PFSK-1 (cell line): Measurements from ENCODE around the gene SND1.

Source experiments
- FOXP2 ChIP-seq: optimal IDR thresholded peaks from 2 replicates; pipeline ENCODE3; 2011; ENCODE audit warnings: borderline replicate concordance, control low read depth, inconsistent platforms; ENCODE audit not compliant: insufficient read depth; ENCODE audit errors: extremely low read length, extremely low read depth
- POLR2AphosphoS5 ChIP-seq: IDR thresholded peaks from 2 replicates; pipeline ENCODE4 v1.6.1; 2012; ENCODE audit warnings: low read depth, mild to moderate bottlenecking, control low read depth, low read length, moderate library complexity
- REST ChIP-seq, 2 experiments: IDR thresholded peaks; 2 replicates each; pipeline versions ENCODE4 v1.6.1 to v1.8.0; 2011 to 2012; ENCODE audit warnings: low read depth in 2 of 2, low read length in 2 of 2, control low read depth in 1 of 2, inconsistent platforms in 1 of 2, mild to moderate bottlenecking in 1 of 2, moderate library complexity in 1 of 2; ENCODE audit not compliant: insufficient read depth in 1 of 2
- SIN3A ChIP-seq: IDR thresholded peaks from 2 replicates; pipeline ENCODE4 v1.6.1; 2012; ENCODE audit warnings: mild to moderate bottlenecking, low read length, moderate library complexity, borderline replicate concordance; ENCODE audit not compliant: insufficient read depth
- TAF1 ChIP-seq: IDR thresholded peaks from 2 replicates; pipeline ENCODE4 v1.6.1; 2012; ENCODE audit warnings: low read length, control low read depth, borderline replicate concordance; ENCODE audit not compliant: insufficient read depth

- TF ChIP-seq POLR2AphosphoS5 (no peak), REST (IDR thresholded peaks at IDR 0.05; ENCODE audit: insufficient read depth in 1 of 2, low read depth in 2 of 2, low read length in 2 of 2) (no peak), SIN3A (no peak), TAF1 (no peak), FOXP2 (no peak)
Observed at GRCh38 chr7:127715901-127716300, 63.9 kb downstream of the SND1 start.
